IPS-11a (cell line): ENCODE measurements around the gene HOXD10.
A peak's percentile ranks its signal among the peaks of the same experiment; 100 is the strongest.

Source experiments
- H3K4me3 ChIP-seq: one replicate; pipeline ENCODE4 v1.5.1; 2013; ENCODE audit warnings: low read depth, low read length, control low read depth

HOXD10 gene

GRCh38 chr2:176105730-176106580 is 10.6 kb upstream of the HOXD10 start:
- H3K4me3 ChIP-seq: no peak overlapping the region

- peak within 1 kb of the TSS; percentile 1 for H3K4me3 ChIP-seq
These were observed 9.7 kb upstream of the HOXD10 start, which contains the start of gene HOXD11 for GRCh38 chr2:176106581-176107539. TSS of gene HOXD11 (plus strand) at chr2:176107280. CDS start at chr2:176107356, 76 bp downstream.

GRCh38 chr2:176107731-176108181 is 8.8 kb upstream of the HOXD10 start:
- H3K4me3 ChIP-seq: no peak overlapping the region

- no peak overlapping the region for H3K4me3 ChIP-seq
These were observed 7.2 kb upstream of the HOXD10 start for GRCh38 chr2:176109192-176109901.

- H3K4me3 ChIP-seq: no peak overlapping the region
These were observed 6.6 kb upstream of the HOXD10 start for GRCh38 chr2:176109946-176110345.

- H3K4me3 ChIP-seq: no peak overlapping the region
These were observed 5.9 kb upstream of the HOXD10 start for GRCh38 chr2:176110415-176111308.

GRCh38 chr2:176111309-176111663 is 5.3 kb upstream of the HOXD10 start:
- H3K4me3 ChIP-seq: no peak overlapping the region

GRCh38 chr2:176111846-176112374 is 4.7 kb upstream of the HOXD10 start:
- no peak overlapping the region for H3K4me3 ChIP-seq

GRCh38 chr2:176112375-176113302 is 3.9 kb upstream of the HOXD10 start:
- no peak overlapping the region for H3K4me3 ChIP-seq

GRCh38 chr2:176114120-176114929 is 2.3 kb upstream of the HOXD10 start:
- H3K4me3 ChIP-seq: no peak overlapping the region

- no peak overlapping the region for H3K4me3 ChIP-seq
These were observed 1.5 kb upstream of the HOXD10 start for GRCh38 chr2:176114930-176115625.

- H3K4me3 ChIP-seq: no peak overlapping the region
These were observed 714 bp downstream of the HOXD10 start for GRCh38 chr2:176117162-176117822.

- H3K4me3 ChIP-seq: no peak overlapping the region
These were observed 1.3 kb downstream of the HOXD10 start for GRCh38 chr2:176117823-176118371.

- no peak overlapping the region for H3K4me3 ChIP-seq
These were observed 2.2 kb downstream of the HOXD10 start for GRCh38 chr2:176118601-176119339.

- H3K4me3 ChIP-seq: no peak overlapping the region
These were observed 4.0 kb downstream of the HOXD10 start for GRCh38 chr2:176120364-176121189.
